Inferior parietal cortex (tissue), 1 donor: ENCODE data around the gene BPIFB6.

Experiments used
- DNase-seq: peaks from one replicate; pipeline ENCODE4 v3.0.0-alpha.2; 2016; ENCODE audit errors: extremely low spot score

Gene BPIFB6

DNA sequence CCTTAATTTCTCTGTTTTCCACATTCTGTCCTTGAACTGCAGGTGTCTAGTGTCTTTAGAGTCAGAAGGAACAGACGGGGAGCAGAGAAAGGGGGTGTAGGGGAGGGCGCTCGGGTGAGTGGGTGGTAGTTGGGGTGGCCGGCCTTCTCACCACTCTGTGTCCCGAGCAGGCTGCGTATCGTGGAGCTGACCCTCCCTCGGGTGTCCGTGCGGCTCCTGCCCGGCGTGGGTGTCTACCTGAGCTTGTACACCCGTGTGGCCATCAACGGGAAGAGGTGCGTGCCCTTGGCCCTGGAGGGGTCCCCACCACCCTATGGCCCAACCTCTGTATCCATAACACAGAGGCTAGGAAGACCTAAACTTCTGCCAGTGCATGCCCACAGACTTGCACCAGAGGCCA is 53.3 kb downstream of the BPIFB6 start:
- DNase-seq: no peak

DNA sequence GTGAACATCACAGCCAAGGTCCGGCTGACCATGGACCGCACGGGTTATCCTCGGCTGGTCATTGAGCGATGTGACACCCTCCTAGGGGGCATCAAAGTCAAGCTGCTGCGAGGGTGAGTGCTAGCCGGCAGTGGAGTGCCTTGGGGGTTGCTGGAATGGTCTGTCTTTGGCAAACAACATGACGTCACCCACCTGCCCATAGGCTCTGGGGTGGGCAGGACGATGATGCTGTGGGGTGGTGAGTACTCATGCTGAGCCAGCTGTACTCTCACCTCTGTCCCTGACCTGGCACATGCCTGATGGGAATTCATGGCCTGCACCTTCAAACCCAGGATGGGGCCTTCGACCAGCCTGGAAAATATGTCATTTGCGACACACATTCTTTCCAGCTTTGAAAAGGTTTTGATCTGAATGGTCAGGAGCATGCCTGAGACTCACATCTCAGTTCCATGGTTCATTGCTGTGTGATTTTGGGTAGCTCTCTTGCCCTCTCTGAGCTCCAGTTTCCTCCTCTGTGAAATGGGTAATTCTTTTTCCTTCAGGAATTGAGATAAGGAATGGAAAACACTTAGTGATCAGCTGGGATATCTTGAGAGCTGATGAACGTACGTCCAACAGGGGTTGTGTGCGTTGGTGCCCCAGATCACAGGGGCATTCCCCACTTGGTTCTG is 54.7 kb downstream of the BPIFB6 start:
- DNase-seq: no peak

DNA sequence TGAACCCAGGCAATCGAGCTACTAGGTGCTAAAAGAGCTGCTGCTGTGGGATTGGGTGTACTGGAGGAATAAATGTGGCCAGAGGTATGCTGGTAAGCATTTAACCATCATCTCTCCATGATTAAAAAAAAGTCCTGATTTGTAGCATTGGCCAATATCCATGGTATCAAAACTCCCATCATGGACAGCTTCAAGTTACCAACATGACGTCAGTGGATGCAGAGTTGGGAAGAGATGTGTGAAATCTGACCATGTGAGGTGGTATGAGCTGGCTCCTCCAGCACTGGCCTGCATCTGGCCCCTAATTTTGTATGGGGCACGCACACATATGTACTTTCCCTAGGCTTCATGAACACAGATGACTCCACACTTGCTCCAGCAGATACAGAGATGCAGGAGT is 59.7 kb downstream of the BPIFB6 start:
- no peak for DNase-seq

DNA sequence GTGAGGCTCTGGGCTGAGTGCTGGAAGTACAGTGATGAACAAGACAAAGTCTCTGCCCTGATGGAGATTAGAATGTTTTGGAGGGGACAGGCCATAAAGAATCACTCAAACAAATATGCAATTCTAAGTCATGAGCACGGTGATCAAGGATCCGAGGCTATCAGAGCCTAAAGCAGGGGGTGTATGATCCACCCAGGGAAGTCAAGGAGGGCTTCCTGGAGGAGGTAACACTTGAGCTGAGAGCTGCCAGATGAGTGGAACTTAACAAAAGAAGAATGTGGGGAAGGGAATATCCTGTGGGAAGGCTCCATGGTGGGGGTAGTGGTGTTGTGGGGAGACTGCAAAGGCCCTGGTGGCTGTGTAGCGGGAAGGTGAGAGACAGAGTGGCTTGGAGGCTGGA is 60.2 kb downstream of the BPIFB6 start:
- DNase-seq: no peak

DNA sequence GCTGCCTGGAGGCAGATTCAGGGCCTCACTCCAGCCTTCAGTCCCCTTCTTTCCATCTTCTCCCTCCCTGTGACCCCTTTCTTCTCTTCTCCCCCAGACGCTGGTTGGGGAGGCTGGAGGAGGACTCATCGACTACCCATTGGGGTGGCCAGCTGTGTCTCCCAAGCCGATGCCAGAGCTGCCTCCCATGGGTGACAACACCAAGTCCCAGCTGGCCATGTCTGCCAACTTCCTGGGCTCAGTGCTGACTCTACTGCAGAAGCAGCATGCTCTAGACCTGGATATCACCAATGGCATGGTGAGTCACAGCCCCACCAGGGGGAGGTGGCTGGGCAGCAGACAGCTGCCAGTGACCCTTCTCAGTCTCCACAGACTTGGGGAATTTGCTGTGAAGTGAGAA is 60.9 kb downstream of the BPIFB6 start:
- no peak for DNase-seq

DNA sequence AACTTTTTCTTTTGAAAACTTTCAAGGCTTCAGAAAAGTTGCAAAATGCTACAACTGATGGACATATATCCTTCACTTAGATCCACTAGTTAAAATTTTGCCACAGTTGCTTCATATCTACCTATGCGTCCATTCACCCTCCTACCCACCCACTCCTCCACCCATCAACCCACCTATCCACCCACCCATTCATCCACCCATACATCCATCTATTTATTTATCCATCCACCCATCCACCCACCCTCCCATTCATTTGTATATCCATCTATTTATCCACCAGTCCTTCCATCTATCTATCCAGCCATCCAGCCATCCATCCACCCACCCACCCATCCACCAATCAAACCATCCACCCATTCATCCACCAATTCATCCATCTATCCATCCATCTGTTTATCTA is 61.6 kb downstream of the BPIFB6 start:
- no peak for DNase-seq

DNA sequence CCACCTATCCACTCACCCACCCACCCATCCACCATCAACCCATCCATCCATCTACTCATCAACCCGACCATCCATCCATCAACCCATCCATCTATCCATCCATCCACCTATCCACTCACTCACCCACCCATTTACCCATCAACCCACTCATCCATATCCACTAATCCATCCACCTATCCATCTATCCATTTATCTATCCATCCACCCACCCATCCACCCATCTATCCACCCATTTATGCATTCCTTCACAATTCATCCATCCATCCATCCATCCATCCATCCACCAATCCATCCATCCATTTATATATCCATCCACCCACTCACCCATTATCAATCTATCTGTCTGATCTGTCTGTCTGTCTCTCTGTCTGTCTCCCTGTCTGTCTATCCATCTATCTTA is 62.1 kb downstream of the BPIFB6 start:
- DNase-seq: no peak
